Endodermal cell (in vitro differentiated cells): Measurements from ENCODE around the gene SAMD14. TPM values are rescaled to one million over a fixed set of nuclear protein-coding genes. Genes with fewer than 3 reads are reported as not detected.

Experiments used
- DNase-seq: peaks from one replicate; pipeline ENCODE4 v3.0.0-alpha.2; 2017
- H3K27ac ChIP-seq: 2 replicates; pipeline ENCODE4 v1.5.1; 2013; ENCODE audit warnings: mild to moderate bottlenecking, low read depth, low read length, moderate library complexity
- H3K27me3 ChIP-seq: 2 replicates; pipeline ENCODE4 v1.6.1; 2013; ENCODE audit warnings: mild to moderate bottlenecking, low read length, moderate library complexity; ENCODE audit not compliant: insufficient read depth, control insufficient read depth, poor library complexity, severe bottlenecking
- H3K36me3 ChIP-seq: 2 replicates; pipeline ENCODE4 v1.7.0; 2013; ENCODE audit warnings: mild to moderate bottlenecking, low read length, moderate library complexity; ENCODE audit not compliant: control insufficient read depth, insufficient read depth
- H3K4me1 ChIP-seq: one replicate; pipeline ENCODE4 v1.7.0; 2013; ENCODE audit warnings: low read length; ENCODE audit not compliant: control insufficient read depth, insufficient read depth
- H3K4me3 ChIP-seq: 2 replicates; pipeline ENCODE4 v1.5.1; 2013; ENCODE audit warnings: mild to moderate bottlenecking, low read length, moderate library complexity
- H3K9ac ChIP-seq: 2 replicates; pipeline ENCODE4 v1.6.1; 2013; ENCODE audit warnings: mild to moderate bottlenecking, low read length, moderate library complexity; ENCODE audit not compliant: poor library complexity, severe bottlenecking; ENCODE audit errors: extremely low read depth
- H3K9me3 ChIP-seq: 2 replicates; pipeline ENCODE4 v1.6.1; 2013; ENCODE audit warnings: mild to moderate bottlenecking, low read length, moderate library complexity; ENCODE audit not compliant: control insufficient read depth
- H3K27ac Mint-ChIP-seq: 2 replicates; pipeline ENCODE4 v1.8.0; 2020; ENCODE audit warnings: mixed read lengths
- H3K27me3 Mint-ChIP-seq: 2 replicates; pipeline ENCODE4 v1.8.0; 2021; ENCODE audit warnings: mild to moderate bottlenecking, mixed read lengths; ENCODE audit not compliant: insufficient read depth
- H3K36me3 Mint-ChIP-seq: 2 replicates; pipeline ENCODE4 v1.8.0; 2020; ENCODE audit warnings: low read depth, mixed read lengths
- H3K4me1 Mint-ChIP-seq: 2 replicates; pipeline ENCODE4 v1.8.0; 2020; ENCODE audit warnings: mixed read lengths
- H3K4me3 Mint-ChIP-seq: 2 replicates; pipeline ENCODE4 v1.8.0; 2020; ENCODE audit warnings: mild to moderate bottlenecking, moderate library complexity, mixed read lengths
- H3K9me3 Mint-ChIP-seq: 2 replicates; pipeline ENCODE4 v1.8.0; 2020; ENCODE audit warnings: mild to moderate bottlenecking, mixed read lengths
- CTCF ChIP-seq: fragments of 200-600 bp; sonication (generic); conservative IDR thresholded peaks from 2 replicates; pipeline ENCODE4 v1.5.0; 2021; ENCODE audit warnings: antibody characterized with exemption, mild to moderate bottlenecking
- WGBS, 2 experiments: methylation state at CpG; one replicate each; pipeline versions ENCODE4 v1.1.5 to v1.1.7; 2013; ENCODE audit warnings: missing lambda C conversion rate in 2 of 2, mixed read lengths in 1 of 2; ENCODE audit not compliant: insufficient coverage in 1 of 2, insufficient read length in 1 of 2; 5-methylcytosine and 5-hydroxymethylcytosine counted together
- total RNA-seq, 2 donors: library from RNA; stranded (reverse); fragmentation: NEBNext Ultra II Directional in 1 of 2; extraction: Animal tissue kit (Norgen Biotek cat#: 25700) in 1 of 2; gene quantifications; 2 replicates in 1 of 2; 3 replicates in 1 of 2; pipeline ENCODE4 v1.2.1, GENCODE V29; 2021

SAMD14 gene
- total RNA-seq, 2 donors from 2014 or later, result 9.5 to 23.2 TPM

- Mint-ChIP-seq H3K9me3 (no peaks in the 10 kb centered on the region), H3K4me3 (no peak overlapping the region), H3K36me3 (peaks cover 2% of the 10 kb centered on the region), H3K27ac (no peak overlapping the region), H3K27me3 (peaks cover 15% of the 10 kb centered on the region), H3K4me1 (peaks cover 12% of the 10 kb centered on the region)
- Histone ChIP-seq H3K9ac (no peak overlapping the region), H3K27ac (no peak overlapping the region), H3K4me1 (no peaks in the 10 kb centered on the region), H3K27me3 (no peaks in the 10 kb centered on the region), H3K4me3 (no peak overlapping the region), H3K9me3 (no peaks in the 10 kb centered on the region), H3K36me3 (peaks cover 5% of the 10 kb centered on the region)
- 85 to 91% methylated on average over 3 of the region's 3 CpGs for whole genome bisulfite sequencing, 2 experiments
- DNase-seq, result no peak
- no peak for TF ChIP-seq CTCF
These were observed 36.7 kb downstream of the SAMD14 start for GRCh38 chr17:50093246-50093645.

GRCh38 chr17:50091918-50092285 lies 38.1 kb downstream of the SAMD14 start:
- H3K27ac ChIP-seq, result no peak overlapping the region
- peaks cover 12% of the 10 kb centered on the region for H3K4me1 Mint-ChIP-seq
- H3K9ac ChIP-seq, result no peak overlapping the region
- no peaks in the 10 kb centered on the region for H3K36me3 Mint-ChIP-seq
- no peaks in the 10 kb centered on the region for H3K4me1 ChIP-seq
- H3K36me3 ChIP-seq, result no peaks in the 10 kb centered on the region
- H3K27me3 ChIP-seq, result no peaks in the 10 kb centered on the region
- no peak overlapping the region for H3K4me3 Mint-ChIP-seq
- no peak for TF ChIP-seq CTCF
- H3K27me3 Mint-ChIP-seq, result peaks cover 15% of the 10 kb centered on the region
- H3K27ac Mint-ChIP-seq, result no peak overlapping the region
- H3K9me3 ChIP-seq, result no peaks in the 10 kb centered on the region
- no peaks in the 10 kb centered on the region for H3K9me3 Mint-ChIP-seq
- no peak overlapping the region for H3K4me3 ChIP-seq
- no peak for DNase-seq
- 83 to 96% methylated on average over 1 to 2 of the region's 2 CpGs for WGBS, 2 experiments

GRCh38 chr17:50090971-50091917 lies 38.7 kb downstream of the SAMD14 start:
- no peaks in the 10 kb centered on the region for H3K4me1 ChIP-seq
- H3K27me3 ChIP-seq, result no peaks in the 10 kb centered on the region
- H3K27me3 Mint-ChIP-seq, result peaks cover 15% of the 10 kb centered on the region
- no peaks in the 10 kb centered on the region for H3K9me3 ChIP-seq
- no peaks in the 10 kb centered on the region for H3K36me3 ChIP-seq
- H3K36me3 Mint-ChIP-seq, result no peaks in the 10 kb centered on the region
- TF ChIP-seq CTCF, result no peak
- H3K27ac ChIP-seq, result no peak overlapping the region
- H3K4me3 Mint-ChIP-seq, result no peak overlapping the region
- DNase-seq, result no peak
- H3K9me3 Mint-ChIP-seq, result no peaks in the 10 kb centered on the region
- 86 to 87% methylated on average over 12 to 15 of the region's 15 CpGs for WGBS, 2 experiments
- H3K4me1 Mint-ChIP-seq, result peaks cover 12% of the 10 kb centered on the region
- no peak overlapping the region for H3K4me3 ChIP-seq
- no peak overlapping the region for H3K9ac ChIP-seq
- no peak overlapping the region for H3K27ac Mint-ChIP-seq
